Nephron (organoid): Measurements from ENCODE around the gene PRKG1.

Experiments used
- H3K27ac Mint-ChIP-seq, 3 experiments: 2 replicates each; pipeline ENCODE4 v1.8.0; 2020; ENCODE audit warnings: mixed read lengths in 3 of 3, mild to moderate bottlenecking in 2 of 3, moderate library complexity in 1 of 3
- H3K27me3 Mint-ChIP-seq: 2 replicates; pipeline ENCODE4 v1.8.0; 2021; ENCODE audit warnings: low read depth, mild to moderate bottlenecking, moderate library complexity, mixed read lengths
- H3K36me3 Mint-ChIP-seq: 2 replicates; pipeline ENCODE4 v1.8.0; 2020; ENCODE audit warnings: low read depth, mixed read lengths
- H3K4me1 Mint-ChIP-seq: 2 replicates; pipeline ENCODE4 v1.8.0; 2020; ENCODE audit warnings: mixed read lengths
- H3K4me3 Mint-ChIP-seq, 3 experiments: 2 replicates each; pipeline ENCODE4 v1.8.0; 2020; ENCODE audit warnings: mild to moderate bottlenecking in 3 of 3, mixed read lengths in 3 of 3, moderate library complexity in 2 of 3
- H3K9me3 Mint-ChIP-seq: 2 replicates; pipeline ENCODE4 v1.8.0; 2020; ENCODE audit warnings: mixed read lengths
- TF ChIP-seq, protein P1 (sequence below), 3 experiments: fragments of 200-600 bp; sonication (generic); IDR thresholded peaks; one replicate each; pipeline ENCODE4 v1.5.0; 2021; ENCODE audit warnings: antibody characterized with exemption in 3 of 3; ENCODE audit not compliant: unreplicated experiment in 3 of 3

PRKG1 gene

DNA sequence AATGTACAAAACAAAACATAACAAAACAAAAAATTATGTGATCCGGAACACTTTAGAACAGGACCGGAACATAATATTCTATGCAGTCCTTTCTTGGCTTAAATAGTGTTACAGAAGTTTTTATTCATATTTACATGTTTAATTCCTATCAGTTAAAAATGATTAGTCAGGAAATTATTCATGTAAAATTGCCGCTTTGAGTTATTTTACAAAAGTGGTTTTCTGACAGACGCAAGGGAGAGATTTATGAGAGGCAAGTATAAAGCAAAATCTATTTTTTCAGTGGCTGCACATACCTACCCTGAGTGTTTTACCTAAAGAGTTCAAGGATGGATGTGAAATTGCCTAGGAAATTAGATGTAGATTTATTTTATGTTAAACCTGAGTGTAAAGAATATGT, 1009.1 kb downstream of the PRKG1 start:
- Mint-ChIP-seq H3K27ac (no peak overlapping the region), H3K9me3 (no peaks in the 10 kb centered on the region), H3K27me3 (no peaks in the 10 kb centered on the region), H3K4me3 (no peak overlapping the region), H3K36me3 (no peaks in the 10 kb centered on the region), H3K4me1 (no peaks in the 10 kb centered on the region)
- TF ChIP-seq, protein P1, sequence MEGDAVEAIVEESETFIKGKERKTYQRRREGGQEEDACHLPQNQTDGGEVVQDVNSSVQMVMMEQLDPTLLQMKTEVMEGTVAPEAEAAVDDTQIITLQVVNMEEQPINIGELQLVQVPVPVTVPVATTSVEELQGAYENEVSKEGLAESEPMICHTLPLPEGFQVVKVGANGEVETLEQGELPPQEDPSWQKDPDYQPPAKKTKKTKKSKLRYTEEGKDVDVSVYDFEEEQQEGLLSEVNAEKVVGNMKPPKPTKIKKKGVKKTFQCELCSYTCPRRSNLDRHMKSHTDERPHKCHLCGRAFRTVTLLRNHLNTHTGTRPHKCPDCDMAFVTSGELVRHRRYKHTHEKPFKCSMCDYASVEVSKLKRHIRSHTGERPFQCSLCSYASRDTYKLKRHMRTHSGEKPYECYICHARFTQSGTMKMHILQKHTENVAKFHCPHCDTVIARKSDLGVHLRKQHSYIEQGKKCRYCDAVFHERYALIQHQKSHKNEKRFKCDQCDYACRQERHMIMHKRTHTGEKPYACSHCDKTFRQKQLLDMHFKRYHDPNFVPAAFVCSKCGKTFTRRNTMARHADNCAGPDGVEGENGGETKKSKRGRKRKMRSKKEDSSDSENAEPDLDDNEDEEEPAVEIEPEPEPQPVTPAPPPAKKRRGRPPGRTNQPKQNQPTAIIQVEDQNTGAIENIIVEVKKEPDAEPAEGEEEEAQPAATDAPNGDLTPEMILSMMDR (IDR thresholded peaks at IDR 0.05; ENCODE audit: unreplicated experiment in 3 of 3), result no peak

DNA sequence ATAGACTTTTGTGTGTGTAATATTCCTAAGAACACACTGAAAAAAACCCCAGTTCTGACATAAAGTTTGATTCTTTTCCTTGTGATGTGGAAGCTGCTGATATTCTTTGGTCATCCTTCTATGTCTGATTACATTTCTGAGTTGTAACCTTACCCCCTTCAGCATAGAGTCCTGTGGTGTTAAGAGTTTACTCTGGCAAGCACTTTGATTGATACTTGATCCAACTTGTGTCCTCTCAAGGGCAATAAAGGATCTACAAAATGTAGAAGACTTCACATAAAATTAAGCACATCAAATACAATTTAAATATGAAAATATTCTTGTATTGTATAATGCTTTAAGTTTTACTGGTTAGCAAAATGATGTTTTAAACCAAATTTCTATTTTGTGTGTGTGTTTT, 1018.1 kb downstream of the PRKG1 start:
- H3K4me1 Mint-ChIP-seq, result no peaks in the 10 kb centered on the region
- H3K4me3 Mint-ChIP-seq, result no peak overlapping the region

DNA sequence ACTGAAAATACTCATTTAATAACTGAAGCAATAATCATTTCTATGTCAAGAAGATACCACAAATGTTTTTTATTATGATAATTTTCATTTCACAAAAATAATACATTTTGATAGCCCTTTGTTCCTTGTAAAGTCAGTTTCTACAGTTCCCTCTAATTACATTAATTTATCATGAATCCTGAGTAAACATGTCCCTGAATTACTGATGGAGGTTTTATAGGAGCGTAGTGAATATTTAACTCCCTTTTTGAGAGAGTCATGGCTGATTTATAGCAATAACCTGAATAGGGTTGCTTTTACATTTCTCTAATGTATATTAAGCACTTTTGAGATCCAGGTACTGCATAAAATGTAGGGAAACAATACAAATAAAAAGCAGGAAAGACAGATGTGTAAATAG, 1023.8 kb downstream of the PRKG1 start:
- no peak overlapping the region for H3K27ac Mint-ChIP-seq
- no peaks in the 10 kb centered on the region for H3K36me3 Mint-ChIP-seq
- TF ChIP-seq, protein P1 (IDR thresholded peaks at IDR 0.05; ENCODE audit: unreplicated experiment in 3 of 3), result no peak
- no peaks in the 10 kb centered on the region for H3K9me3 Mint-ChIP-seq
- H3K4me1 Mint-ChIP-seq, result peaks cover 14% of the 10 kb centered on the region
- no peaks in the 10 kb centered on the region for H3K27me3 Mint-ChIP-seq
- H3K4me3 Mint-ChIP-seq, result no peak overlapping the region

More for the DNA sequence above, 1018.1 kb downstream of the PRKG1 start:
- Mint-ChIP-seq H3K9me3 (no peaks in the 10 kb centered on the region), H3K36me3 (no peaks in the 10 kb centered on the region), H3K27me3 (no peaks in the 10 kb centered on the region), H3K27ac (no peak overlapping the region)
- TF ChIP-seq, protein P1 (IDR thresholded peaks at IDR 0.05; ENCODE audit: unreplicated experiment in 3 of 3), result no peak

DNA sequence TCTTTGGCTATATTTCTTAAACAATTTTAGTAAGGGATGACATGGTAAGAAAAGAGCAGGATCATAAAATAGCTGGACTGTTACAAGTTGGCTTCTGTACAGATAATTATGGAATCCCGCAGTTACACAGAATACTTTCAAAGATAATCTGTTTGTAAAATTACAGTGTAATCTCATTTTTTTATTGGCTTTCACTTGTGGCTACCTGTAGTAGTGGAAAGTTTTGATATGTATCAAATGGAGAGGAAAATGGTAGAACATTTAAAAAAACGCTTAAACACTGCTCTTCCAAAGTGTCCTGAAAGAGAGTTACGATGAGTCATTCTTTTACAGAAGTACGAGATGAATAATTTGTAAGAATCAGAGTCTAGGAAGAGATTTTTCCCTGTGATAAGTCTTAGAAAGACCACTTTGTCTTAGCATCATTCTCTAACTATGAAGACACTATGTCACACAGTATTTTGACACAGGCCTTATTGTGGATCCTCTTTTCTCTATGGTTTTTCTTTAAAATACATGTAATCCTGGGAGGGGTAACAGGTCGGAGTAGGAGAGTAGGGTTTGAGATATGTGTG, 1024.8 kb downstream of the PRKG1 start:
- Mint-ChIP-seq H3K27me3 (no peaks in the 10 kb centered on the region), H3K36me3 (no peaks in the 10 kb centered on the region), H3K4me3 (no peak overlapping the region), H3K9me3 (no peaks in the 10 kb centered on the region), H3K27ac (no peak overlapping the region), H3K4me1 (peaks cover 14% of the 10 kb centered on the region)
- TF ChIP-seq, protein P1 (IDR thresholded peaks at IDR 0.05; ENCODE audit: unreplicated experiment in 3 of 3), result no peak

DNA sequence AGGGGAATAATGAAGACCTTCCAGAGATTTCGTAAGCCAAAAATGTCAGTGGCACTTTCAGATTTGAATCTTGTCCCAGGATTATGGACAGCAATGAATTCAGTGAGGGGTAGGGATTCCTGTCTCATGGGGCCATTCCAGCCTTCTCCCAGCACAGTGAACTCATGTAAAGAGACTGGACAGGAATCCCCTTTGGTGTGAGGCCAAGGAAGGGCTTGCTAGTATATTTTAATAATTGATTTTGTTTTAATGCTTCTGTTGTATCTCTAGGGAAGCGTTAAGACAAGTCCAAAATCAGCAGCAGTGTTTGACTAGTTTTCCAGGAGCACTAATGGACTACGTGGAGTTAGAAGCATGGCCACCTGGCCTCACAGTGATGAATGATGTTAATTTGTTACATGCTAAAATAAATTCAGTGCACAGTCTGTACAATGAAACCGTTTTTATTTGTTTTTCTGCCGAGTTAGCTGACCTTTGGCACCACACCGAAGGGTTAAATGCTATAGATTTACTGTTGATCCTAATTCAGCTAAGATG, 1025.8 kb downstream of the PRKG1 start:
- no peaks in the 10 kb centered on the region for H3K36me3 Mint-ChIP-seq
- no peak overlapping the region for H3K4me3 Mint-ChIP-seq
- peak overlapping the region in 1 of 3 experiments; percentile 46 for H3K27ac Mint-ChIP-seq
- H3K4me1 Mint-ChIP-seq, result peaks cover 14% of the 10 kb centered on the region
- TF ChIP-seq, protein P1 (IDR thresholded peaks at IDR 0.05; ENCODE audit: unreplicated experiment in 3 of 3), result no peak
- H3K9me3 Mint-ChIP-seq, result no peaks in the 10 kb centered on the region
- no peaks in the 10 kb centered on the region for H3K27me3 Mint-ChIP-seq

DNA sequence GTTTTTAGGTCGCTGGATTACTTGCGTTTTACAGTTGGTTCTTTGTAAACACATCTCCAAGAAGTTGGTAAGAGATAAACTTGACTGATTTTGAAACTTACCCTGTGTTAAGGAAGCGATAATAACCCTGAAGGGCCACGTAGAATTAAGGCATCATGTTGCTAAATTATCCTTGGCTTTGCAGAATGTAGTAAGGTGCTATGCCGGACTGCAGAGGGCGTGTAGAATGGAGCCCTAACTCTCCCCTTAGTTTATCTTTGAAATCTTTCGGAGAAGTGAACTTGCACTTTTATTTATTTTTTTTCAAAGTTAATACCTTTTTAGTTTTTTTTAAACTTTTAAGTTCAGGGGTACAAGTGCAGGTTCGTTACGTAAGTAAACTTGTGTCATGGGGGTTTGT, 1031.0 kb downstream of the PRKG1 start:
- Mint-ChIP-seq H3K27ac (no peak overlapping the region), H3K36me3 (no peaks in the 10 kb centered on the region), H3K9me3 (no peaks in the 10 kb centered on the region), H3K4me1 (peaks cover 12% of the 10 kb centered on the region), H3K4me3 (no peak overlapping the region), H3K27me3 (no peaks in the 10 kb centered on the region)
- TF ChIP-seq, protein P1 (IDR thresholded peaks at IDR 0.05; ENCODE audit: unreplicated experiment in 3 of 3), result no peak
